DND-41 (cell line): Measurements from ENCODE around the gene DGKI.

Experiments
- EZH2 ChIP-seq: IDR thresholded peaks from 3 replicates; pipeline ENCODE4 v1.6.1; 2012; ENCODE audit warnings: borderline replicate concordance, low read depth, mild to moderate bottlenecking, moderate library complexity, low read length, inconsistent platforms; ENCODE audit not compliant: severe bottlenecking
- TF ChIP-seq, protein P1 (sequence below): IDR thresholded peaks from 2 replicates; pipeline ENCODE4 v1.5.1; 2012; ENCODE audit warnings: borderline replicate concordance, low read length, moderate library complexity, mild to moderate bottlenecking; ENCODE audit not compliant: poor library complexity, severe bottlenecking; ENCODE audit errors: extremely low read depth

DNA sequence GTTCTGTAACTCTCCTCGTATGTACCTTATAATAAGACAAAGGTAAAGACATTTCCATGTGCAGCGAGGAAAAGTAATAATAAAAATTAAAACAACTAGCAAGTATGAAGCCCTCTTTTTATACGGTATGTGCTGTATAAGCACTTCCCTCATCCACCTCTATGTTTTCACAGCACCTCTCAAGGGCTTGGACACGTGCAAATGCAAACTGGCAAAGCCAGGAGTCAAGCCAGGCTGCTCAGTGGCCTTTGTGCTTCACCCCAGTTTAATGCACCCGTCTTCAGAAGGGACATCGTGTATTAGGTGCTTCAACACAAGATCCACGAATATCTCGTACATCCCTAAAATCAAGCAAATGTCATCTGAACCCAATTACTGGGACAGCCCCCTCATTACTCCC lies 1.3 kb upstream of the DGKI start:
- TF ChIP-seq, protein P1, sequence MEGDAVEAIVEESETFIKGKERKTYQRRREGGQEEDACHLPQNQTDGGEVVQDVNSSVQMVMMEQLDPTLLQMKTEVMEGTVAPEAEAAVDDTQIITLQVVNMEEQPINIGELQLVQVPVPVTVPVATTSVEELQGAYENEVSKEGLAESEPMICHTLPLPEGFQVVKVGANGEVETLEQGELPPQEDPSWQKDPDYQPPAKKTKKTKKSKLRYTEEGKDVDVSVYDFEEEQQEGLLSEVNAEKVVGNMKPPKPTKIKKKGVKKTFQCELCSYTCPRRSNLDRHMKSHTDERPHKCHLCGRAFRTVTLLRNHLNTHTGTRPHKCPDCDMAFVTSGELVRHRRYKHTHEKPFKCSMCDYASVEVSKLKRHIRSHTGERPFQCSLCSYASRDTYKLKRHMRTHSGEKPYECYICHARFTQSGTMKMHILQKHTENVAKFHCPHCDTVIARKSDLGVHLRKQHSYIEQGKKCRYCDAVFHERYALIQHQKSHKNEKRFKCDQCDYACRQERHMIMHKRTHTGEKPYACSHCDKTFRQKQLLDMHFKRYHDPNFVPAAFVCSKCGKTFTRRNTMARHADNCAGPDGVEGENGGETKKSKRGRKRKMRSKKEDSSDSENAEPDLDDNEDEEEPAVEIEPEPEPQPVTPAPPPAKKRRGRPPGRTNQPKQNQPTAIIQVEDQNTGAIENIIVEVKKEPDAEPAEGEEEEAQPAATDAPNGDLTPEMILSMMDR = no peak
- no peak for TF ChIP-seq EZH2
